Activated CD4-positive, alpha-beta T cell treated with anti-CD3 and anti-CD28 coated beads for 24 hours (primary cell): ENCODE measurements around the gene KCNJ18.
"Not testable (repeated sequence)": the region's sequence is repeated elsewhere in the genome, so short reads cannot be mapped to it uniquely, and the experiment has no call there.

Experiments used
- DNase-seq, 2 donors: peaks; one replicate each; pipeline ENCODE4 v3.0.0-alpha.2; 2020; ENCODE audit warnings: low read depth in 2 of 2

Gene KCNJ18

GRCh38 chr17:21685061-21685795 is 7.1 kb upstream of the KCNJ18 start:
- not testable (repeated sequence) for DNase-seq

DNA sequence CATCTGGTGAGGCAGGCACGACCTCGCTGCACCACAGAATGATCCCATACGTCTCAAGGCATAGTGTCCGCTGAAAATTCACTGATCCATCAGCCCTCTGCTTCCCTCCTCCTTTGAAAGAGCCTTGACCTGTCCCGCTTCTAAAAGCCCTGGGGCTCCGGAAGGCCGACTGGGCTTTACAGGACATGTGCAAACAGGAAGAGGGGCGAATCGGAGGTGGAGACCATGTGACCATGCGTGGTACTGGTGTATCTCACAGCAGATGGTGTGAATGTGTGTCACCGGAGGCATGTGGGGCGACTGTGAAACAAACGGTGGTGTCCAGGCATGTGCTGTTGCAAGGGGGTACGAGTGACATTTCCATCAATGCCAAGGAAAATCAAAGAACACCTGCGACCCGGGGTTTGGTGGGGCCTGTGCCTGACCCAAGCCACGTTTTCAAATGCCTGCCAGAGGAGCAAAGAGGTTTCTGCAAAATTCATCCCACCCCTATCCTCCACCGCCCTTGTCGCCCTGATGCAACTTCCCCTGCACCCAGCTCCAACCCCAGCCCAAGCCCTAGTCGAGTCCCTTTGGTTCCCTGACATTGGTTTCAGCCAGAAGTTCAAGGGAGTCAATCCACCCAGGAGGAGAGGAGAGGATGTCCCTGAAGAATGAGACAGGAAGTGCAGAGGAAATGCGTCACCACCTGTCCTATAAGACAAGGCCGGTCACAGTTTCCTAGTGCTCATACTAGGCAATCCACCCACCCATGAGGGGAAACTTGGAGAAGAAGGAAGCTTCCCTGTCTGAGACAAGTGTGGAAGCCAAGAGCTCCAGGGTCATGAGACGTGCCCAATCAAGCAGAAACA is 5.9 kb upstream of the KCNJ18 start:
- DNase-seq: no peak

DNA sequence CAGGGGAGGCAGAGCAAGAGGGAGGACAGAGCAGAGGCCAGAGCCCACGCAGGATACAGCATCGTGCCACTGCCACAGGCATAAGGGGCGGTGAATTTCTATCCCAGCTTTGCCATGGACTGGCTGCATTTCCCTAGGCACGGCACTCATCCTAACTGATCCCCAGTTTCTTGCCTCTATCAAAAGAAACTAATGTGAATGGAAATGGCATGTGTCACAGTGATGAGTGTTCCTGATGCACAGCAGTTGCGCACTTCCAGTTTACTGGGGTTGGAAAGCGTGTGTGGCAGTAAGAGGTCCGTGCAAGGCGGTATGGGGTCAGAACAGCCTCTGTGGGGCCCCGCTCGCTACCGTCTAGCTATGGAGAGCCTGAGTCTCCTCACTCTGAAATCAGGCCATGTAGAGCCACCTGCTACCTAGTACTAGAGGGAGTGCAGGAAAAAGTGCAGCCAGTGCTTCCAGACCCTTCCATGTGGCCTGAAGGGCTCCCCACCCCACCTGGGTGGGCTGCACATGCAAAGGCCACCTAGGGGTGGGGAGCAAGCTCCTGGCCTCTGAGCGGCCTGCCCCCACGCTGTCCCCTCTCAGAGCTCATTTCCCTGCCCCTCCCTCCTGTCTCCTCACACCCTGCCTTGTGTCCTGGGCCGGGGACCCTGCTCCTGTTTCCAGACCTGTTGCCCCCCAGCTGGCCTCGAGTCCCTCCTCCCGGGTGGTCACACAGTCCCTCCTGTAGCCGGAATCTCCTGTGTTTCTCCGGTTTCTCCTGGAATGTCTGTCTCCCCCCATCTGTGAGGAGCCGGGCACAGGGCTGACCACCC is 5.0 kb upstream of the KCNJ18 start:
- DNase-seq: no peak

GRCh38 chr17:21688293-21688949 is 3.9 kb upstream of the KCNJ18 start:
- no peak for DNase-seq

- DNase-seq: no peak
Observed at GRCh38 chr17:21689604-21690003, 2.7 kb upstream of the KCNJ18 start.

- DNase-seq: not testable (repeated sequence)
Observed at GRCh38 chr17:21690811-21691210, 1.5 kb upstream of the KCNJ18 start.

- not testable (repeated sequence) for DNase-seq
Observed at GRCh38 chr17:21691481-21691880, 842 bp upstream of the KCNJ18 start.

DNA sequence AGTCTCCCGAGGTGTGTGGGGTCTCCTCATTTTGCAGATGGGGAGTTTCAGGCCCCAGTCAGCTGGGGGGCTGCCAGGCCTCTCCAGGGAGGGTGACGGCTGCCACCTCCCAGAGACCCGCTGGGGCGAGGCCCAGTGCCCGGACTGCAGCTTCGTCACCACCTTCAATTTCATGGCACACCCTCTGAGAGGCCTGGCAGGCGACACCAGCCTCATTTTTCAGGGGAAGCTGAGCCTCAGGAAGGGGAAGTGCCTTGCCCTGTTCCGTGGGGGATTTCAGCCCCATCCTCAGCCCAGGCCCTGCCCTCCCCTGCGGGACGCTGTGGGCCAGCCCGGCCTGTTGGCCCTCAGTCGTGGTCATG is 362 bp downstream of the KCNJ18 start:
- not testable (repeated sequence) for DNase-seq

GRCh38 chr17:21693391-21693796 is 1.1 kb downstream of the KCNJ18 start:
- DNase-seq: not testable (repeated sequence)

DNA sequence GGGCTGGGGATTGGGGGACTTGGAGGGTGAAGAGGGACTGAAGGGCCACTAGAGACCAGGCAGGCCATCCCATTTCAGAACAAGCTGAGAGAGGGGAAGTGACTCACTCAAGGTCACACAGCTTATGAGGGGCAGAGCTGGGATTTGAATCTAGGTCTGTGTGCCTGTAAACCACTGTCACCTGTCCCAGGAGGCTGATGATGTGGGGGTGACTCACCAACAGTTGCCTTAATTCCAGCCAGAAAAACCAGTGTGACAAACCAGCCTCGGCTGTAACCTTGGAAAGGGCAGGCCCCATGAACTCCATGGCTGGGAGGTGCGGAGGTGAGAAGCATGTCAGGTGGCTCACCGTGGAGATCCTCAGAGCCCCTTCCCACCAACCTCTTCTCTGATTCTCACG is 1.6 kb downstream of the KCNJ18 start:
- not testable (repeated sequence) for DNase-seq

DNA sequence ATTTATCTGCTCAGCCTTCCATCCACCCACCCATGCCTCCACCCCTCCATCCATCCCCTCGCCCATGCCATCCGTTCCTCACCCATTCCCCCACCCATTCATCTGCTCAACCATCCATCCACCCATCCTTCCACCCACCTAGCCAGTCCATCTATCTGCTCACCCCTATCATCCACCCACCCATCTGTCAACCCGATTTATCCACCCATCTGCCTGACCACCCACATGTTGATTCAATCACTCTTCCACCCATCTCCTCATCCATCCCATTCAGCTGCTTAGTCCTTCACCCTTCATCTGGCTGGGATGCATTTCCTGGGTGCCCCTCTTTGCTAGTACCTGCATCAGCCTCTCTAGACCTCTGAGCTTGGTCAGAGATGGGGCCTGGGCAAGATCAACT is 3.9 kb downstream of the KCNJ18 start:
- DNase-seq: not testable (repeated sequence)

DNA sequence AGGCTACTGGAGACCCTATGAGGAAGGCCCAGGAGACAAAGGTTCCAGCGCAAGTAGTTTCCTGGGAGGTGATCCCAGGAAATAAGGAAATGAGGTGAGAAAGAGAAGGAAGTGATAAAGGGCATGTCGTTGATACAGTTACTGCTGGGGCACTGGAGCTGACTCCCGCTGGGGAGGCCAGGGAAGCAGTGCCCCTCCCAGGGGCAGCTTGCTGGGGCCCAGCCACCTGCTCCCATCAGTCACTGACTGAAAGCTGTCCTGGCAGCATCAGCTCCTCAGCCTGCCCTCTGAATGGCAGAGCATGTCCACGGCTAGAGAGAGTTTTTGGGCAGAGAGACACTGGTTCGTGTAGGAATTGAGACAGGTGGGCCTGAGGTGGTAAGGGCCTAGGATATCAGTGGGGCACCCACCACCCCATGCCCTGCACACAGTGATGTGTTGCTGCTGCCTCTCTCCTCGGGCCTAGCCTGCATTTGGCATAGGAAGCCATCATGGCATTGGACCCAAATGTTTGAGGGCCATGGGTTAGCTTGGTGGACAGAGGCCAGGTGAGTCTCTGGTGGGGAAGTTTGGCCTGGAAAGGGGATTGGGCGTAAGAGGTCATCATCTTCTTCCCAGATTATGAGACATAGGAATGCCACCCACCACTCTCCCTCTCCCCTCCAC is 4.7 kb downstream of the KCNJ18 start:
- not testable (repeated sequence) for DNase-seq

- not testable (repeated sequence) for DNase-seq
Observed at GRCh38 chr17:21697508-21697860, 5.2 kb downstream of the KCNJ18 start.

DNA sequence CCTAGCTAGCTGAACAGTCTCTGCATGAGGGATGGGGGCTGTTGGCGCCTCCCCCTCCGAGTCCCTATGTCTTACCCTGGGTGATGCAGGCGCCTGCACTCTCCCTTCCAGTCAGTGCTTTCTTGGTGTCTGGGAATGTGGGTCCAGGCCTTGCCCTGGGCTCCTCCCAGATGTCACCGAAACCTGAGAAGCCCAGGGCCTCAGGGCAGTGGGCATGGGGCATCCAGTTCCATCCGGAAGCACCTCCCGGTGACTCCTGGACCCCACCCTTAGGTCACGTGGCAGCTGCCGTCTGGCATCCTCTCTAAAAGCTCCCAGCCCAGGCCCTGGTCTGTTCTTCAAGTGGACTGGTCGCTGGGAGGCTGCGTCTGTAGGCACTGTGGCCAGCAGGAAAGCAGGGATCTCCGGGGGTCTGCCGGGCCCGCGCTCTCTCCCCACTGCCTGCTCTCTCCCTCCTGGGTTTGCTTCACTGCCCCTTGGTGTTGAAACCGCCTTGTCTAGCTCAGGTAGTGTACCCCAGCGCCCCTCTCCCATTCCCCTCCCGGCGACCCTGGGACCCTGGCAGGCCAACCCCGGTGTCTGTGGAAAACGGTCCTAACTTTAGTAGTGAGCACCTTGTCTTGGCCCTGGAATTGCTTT is 6.2 kb downstream of the KCNJ18 start:
- not testable (repeated sequence) for DNase-seq

GRCh38 chr17:21699124-21699523 is 6.8 kb downstream of the KCNJ18 start:
- not testable (repeated sequence) for DNase-seq

DNA sequence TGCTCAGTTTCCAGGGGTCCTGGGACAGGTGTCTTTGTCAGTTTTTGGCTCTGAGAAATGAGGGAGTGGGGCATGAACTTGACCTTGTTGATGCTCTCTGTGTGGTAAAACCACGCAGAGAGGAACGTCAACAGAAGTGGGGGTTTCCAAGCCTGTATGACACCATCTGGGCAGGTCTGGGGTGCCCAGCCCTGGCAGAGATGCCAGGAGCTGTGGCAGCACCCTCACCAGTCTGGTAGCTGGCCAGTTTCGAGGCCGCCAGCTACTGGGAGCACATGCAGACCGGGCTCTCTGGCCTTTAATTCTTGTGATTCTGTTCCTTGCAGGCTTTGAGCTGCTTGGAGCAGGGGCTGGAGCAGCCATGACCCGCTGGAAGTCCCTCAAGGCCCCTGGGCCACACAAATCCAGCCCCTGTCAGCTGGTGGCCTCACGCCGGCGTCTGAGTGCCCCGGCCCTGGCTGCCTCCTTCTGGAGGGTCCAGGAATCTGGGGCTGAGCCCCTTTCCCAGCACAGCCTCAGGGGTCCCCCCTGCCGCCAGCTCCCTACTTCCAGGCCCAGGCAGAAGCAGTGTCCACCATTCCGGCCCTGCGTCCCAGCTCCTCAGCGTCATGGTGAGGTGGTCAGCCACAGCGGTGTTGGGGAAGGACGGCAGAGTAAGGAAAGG is 7.4 kb downstream of the KCNJ18 start:
- DNase-seq: not testable (repeated sequence)

- not testable (repeated sequence) for DNase-seq
Observed at GRCh38 chr17:21701090-21701489, 8.8 kb downstream of the KCNJ18 start.

DNA sequence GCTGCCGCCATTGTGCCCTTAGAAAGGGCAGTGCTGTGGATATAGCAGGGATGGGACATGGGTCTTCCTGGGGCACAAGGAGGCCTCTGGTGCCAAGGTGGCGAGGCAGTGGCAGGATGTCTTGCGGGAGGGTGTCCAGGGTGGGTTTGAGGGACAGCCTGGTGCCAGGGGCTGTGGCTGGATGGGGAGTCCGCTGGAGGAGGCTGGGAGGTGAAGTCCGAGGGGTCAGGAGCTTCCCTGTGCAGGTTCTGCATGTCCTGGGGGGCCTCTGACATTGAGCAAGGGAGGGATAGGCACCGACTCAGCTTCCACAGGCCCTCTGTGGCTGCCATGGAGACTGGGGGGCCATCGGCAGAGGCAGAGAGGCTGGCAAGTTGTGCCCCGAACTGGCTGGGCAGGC is 9.7 kb downstream of the KCNJ18 start:
- not testable (repeated sequence) for DNase-seq

DNA sequence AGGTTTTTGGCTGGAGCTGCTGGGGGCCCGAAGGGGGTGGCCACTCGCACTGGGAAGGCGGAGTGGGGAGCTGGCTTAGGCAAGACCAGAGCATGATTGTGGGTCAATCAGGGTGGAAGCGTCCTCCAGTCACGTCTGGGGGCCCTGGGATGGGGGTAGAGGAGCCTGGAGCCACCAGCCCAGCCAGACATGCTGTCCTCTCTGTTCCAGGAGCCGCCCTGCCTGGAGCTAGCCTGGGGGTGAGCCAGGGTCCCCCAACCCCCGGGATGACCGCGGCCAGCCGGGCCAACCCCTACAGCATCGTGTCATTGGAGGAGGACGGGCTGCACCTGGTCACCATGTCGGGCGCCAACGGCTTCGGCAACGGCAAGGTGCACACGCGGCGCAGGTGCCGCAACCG is 10.2 kb downstream of the KCNJ18 start:
- not testable (repeated sequence) for DNase-seq
